ENCODE results near the gene KAZN. TPM values are rescaled to one million over a fixed set of nuclear protein-coding genes. Genes with fewer than 3 reads are reported as not detected.

KAZN gene
- total and polyA plus RNA-seq, 2 of the 8 experiments (the other 6 are each of a cell fraction or from before 2014, with no cell fraction given), result 3.7 to 11.8 TPM

GRCh38 chr1:15064217-15064929, 465.9 kb downstream of the KAZN start:
- ChIA-PET CTCF (ENCODE audit: partially characterized antibody) (interaction anchor here (0.7 to 5.8 kb wide), 7 partner anchors 12 to 621 kb away, joined by 3 to 43 read pairs (median 5); no protein-coding TSS in a partner anchor), POLR2A (ENCODE audit: partially characterized antibody) (no interaction called here)
- Histone ChIP-seq H4K91ac (replicated peaks; ENCODE audit: insufficient read length, low read length) (no peak overlapping the region), H3K4ac (replicated peaks; ENCODE audit: insufficient read length, low read depth, low read length) (no peak overlapping the region), H2BK12ac (ENCODE audit: low read depth, low read length) (no peak overlapping the region), H3K14ac (ENCODE audit: insufficient read length) (no peak overlapping the region), H2AFZ (ENCODE audit: low read length) (no peak overlapping the region), H3K9me3 (ENCODE audit: insufficient read depth in 2 of 2, low read depth in 1 of 2, low read length in 1 of 2) (peaks cover 2 to 4% of the 10 kb centered on the region in 2 experiments; a peak in 1 of 4 replicates), H3K79me1 (ENCODE audit: low read depth, low read length) (no peaks in the 10 kb centered on the region), H3K4me3 (ENCODE audit: extremely low read depth in 1 of 4, insufficient read depth in 2 of 4, low read depth in 3 of 4, low read length in 4 of 4) (no peak overlapping the region), H3K4me2 (ENCODE audit: insufficient read depth in 1 of 2, low read depth in 2 of 2, low read length in 2 of 2) (no peak overlapping the region), H3K23me2 (ENCODE audit: low read depth, low read length) (no peaks in the 10 kb centered on the region), H3K18ac (ENCODE audit: extremely low read depth, low read length) (no peak overlapping the region), H3K4me1 (replicated peaks in 1 of 4; ENCODE audit: control insufficient read depth in 3 of 4, insufficient read depth in 4 of 4, low read length in 3 of 4) (no peaks in the 10 kb centered on the region; a peak in 1 of 7 replicates), H3K27me3 (replicated peaks in 1 of 4; ENCODE audit: control insufficient read depth in 3 of 4, extremely low read depth in 1 of 4, insufficient read depth in 3 of 4, low read length in 3 of 4) (no peaks in the 10 kb centered on the region), H3K79me2 (ENCODE audit: control insufficient read depth in 1 of 2, insufficient read depth in 2 of 2, low read length in 2 of 2) (no peaks in the 10 kb centered on the region), H2BK15ac (ENCODE audit: low read length) (no peak overlapping the region), H2BK5ac (ENCODE audit: low read depth, low read length) (no peak overlapping the region), H3K27ac (ENCODE audit: low read depth, low read length) (no peak overlapping the region), H2AK5ac (ENCODE audit: low read depth, low read length) (no peak overlapping the region), H3K23ac (ENCODE audit: insufficient read length) (no peak overlapping the region), H3K9ac (replicated peaks in 1 of 4; ENCODE audit: extremely low read depth in 1 of 4, low read depth in 3 of 4, low read length in 3 of 4) (no peak overlapping the region), H2BK20ac (ENCODE audit: low read length) (no peak overlapping the region), H3K56ac (replicated peaks; ENCODE audit: insufficient read length, low read depth, low read length) (no peak overlapping the region), H2BK120ac (replicated peaks; ENCODE audit: low read depth, low read length) (no peak overlapping the region), H3K36me3 (ENCODE audit: control insufficient read depth in 2 of 4, insufficient read depth in 4 of 4, low read length in 3 of 4) (no peaks in the 10 kb centered on the region; a peak in 1 of 8 replicates), H4K20me1 (replicated peaks in 1 of 2; ENCODE audit: control insufficient read depth in 1 of 2, insufficient read depth in 2 of 2, low read length in 2 of 2) (peaks cover 0 to 1% of the 10 kb centered on the region in 2 experiments), H4K8ac (ENCODE audit: extremely low read depth, insufficient read depth, low read length) (no peak overlapping the region), H4K5ac (ENCODE audit: insufficient read length, low read depth, low read length) (no peak overlapping the region)
- FAIRE-seq, result no peak
- WGBS, 2 experiments (ENCODE audit: extremely low coverage in 1 of 2, insufficient coverage in 1 of 2, insufficient read length in 1 of 2, insufficient replicate concordance in 2 of 2, low coverage in 1 of 2, low lambda C conversion rate in 2 of 2, missing lambda C conversion rate in 1 of 2), result 85% methylated on average over 15 of the region's 15 CpGs; no CpG with 5 or more reads in 1 of the 2 experiments
- no peak for TF ChIP-seq CTBP2 (IDR thresholded peaks at IDR 0.05; ENCODE audit: borderline replicate concordance, insufficient read depth, insufficient read length, low read length)
- no peak for TF ChIP-seq SIX5 (IDR thresholded peaks at IDR 0.05; ENCODE audit: low read depth, low read length)
- no peak for TF ChIP-seq MAFK (IDR thresholded peaks at IDR 0.05; ENCODE audit: low read depth, low read length)
- TF ChIP-seq CHD1 (IDR thresholded peaks at IDR 0.05; ENCODE audit: low read depth, low read length), result no peak
- no peak for TF ChIP-seq CBX5 (IDR thresholded peaks at IDR 0.05; ENCODE audit: low read depth, low read length)
- peak in 1 of 3 experiments; percentile 18; a peak in 1 of 4 replicates for TF ChIP-seq CTCF (IDR thresholded peaks at IDR 0.05; ENCODE audit: control extremely low read depth in 1 of 3, insufficient read depth in 1 of 3, low read depth in 1 of 3, low read length in 3 of 3)
- no peak for TF ChIP-seq POU5F1 (IDR thresholded peaks at IDR 0.05; ENCODE audit: low read depth, low read length)
- no peak for DNase-seq (ENCODE audit: low read depth in 1 of 2, low spot score in 2 of 2)
